Endothelial cell (in vitro differentiated cells): ENCODE data around the gene PRKCA. TPM values are rescaled to one million over a fixed set of nuclear protein-coding genes. Genes with fewer than 3 reads are reported as not detected.
"Not testable (repeated sequence)": the region's sequence is repeated elsewhere in the genome, so short reads cannot be mapped to it uniquely, and the experiment has no call there.

Experiments
- DNase-seq: peaks from one replicate; pipeline ENCODE4 v3.0.0; 2021; ENCODE audit warnings: low spot score
- H3K27ac Mint-ChIP-seq: one replicate; pipeline ENCODE4 v1.8.0; 2021; ENCODE audit warnings: mixed read lengths, inconsistent platforms; ENCODE audit not compliant: unreplicated experiment
- H3K27me3 Mint-ChIP-seq: one replicate; pipeline ENCODE4 v1.8.0; 2021; ENCODE audit warnings: mild to moderate bottlenecking, moderate library complexity, mixed read lengths, inconsistent platforms; ENCODE audit not compliant: unreplicated experiment
- H3K36me3 Mint-ChIP-seq: one replicate; pipeline ENCODE4 v1.8.0; 2021; ENCODE audit warnings: mild to moderate bottlenecking, low read depth, mixed read lengths, inconsistent platforms; ENCODE audit not compliant: unreplicated experiment
- H3K4me1 Mint-ChIP-seq: one replicate; pipeline ENCODE4 v1.8.0; 2021; ENCODE audit warnings: mild to moderate bottlenecking, mixed read lengths, inconsistent platforms; ENCODE audit not compliant: unreplicated experiment
- H3K4me3 Mint-ChIP-seq: one replicate; pipeline ENCODE4 v1.8.0; 2021; ENCODE audit warnings: mild to moderate bottlenecking, mixed read lengths, inconsistent platforms; ENCODE audit not compliant: unreplicated experiment
- H3K9me3 Mint-ChIP-seq: one replicate; pipeline ENCODE4 v1.8.0; 2021; ENCODE audit warnings: mixed read lengths, inconsistent platforms; ENCODE audit not compliant: unreplicated experiment
- total RNA-seq: library from RNA; stranded (reverse); fragmentation: NEBNext Ultra II Directional; extraction: Animal tissue kit (Norgen Biotek cat#: 25700); gene quantifications from one replicate; pipeline ENCODE4 v1.2.1, GENCODE V29; 2021; ENCODE audit not compliant: unreplicated experiment
- TF ChIP-seq, protein P1 (sequence below): fragments of 200-600 bp; sonication (generic); IDR thresholded peaks from one replicate; pipeline ENCODE4 v1.5.0; 2021; ENCODE audit warnings: antibody characterized with exemption; ENCODE audit not compliant: unreplicated experiment

Gene PRKCA
- total RNA-seq, 1 donor from 2014 or later: 2.1 TPM

- Mint-ChIP-seq H3K36me3 (no peaks in the 10 kb centered on the region), H3K9me3 (no peaks in the 10 kb centered on the region), H3K27me3 (peaks cover 10% of the 10 kb centered on the region), H3K4me1 (no peaks in the 10 kb centered on the region), H3K27ac (no peak overlapping the region), H3K4me3 (no peak overlapping the region)
- TF ChIP-seq, protein P1, sequence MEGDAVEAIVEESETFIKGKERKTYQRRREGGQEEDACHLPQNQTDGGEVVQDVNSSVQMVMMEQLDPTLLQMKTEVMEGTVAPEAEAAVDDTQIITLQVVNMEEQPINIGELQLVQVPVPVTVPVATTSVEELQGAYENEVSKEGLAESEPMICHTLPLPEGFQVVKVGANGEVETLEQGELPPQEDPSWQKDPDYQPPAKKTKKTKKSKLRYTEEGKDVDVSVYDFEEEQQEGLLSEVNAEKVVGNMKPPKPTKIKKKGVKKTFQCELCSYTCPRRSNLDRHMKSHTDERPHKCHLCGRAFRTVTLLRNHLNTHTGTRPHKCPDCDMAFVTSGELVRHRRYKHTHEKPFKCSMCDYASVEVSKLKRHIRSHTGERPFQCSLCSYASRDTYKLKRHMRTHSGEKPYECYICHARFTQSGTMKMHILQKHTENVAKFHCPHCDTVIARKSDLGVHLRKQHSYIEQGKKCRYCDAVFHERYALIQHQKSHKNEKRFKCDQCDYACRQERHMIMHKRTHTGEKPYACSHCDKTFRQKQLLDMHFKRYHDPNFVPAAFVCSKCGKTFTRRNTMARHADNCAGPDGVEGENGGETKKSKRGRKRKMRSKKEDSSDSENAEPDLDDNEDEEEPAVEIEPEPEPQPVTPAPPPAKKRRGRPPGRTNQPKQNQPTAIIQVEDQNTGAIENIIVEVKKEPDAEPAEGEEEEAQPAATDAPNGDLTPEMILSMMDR: no peak
- DNase-seq: no peak
These were observed 422.3 kb downstream of the PRKCA start for GRCh38 chr17:66724581-66725341.

GRCh38 chr17:66725438-66725837, 423.0 kb downstream of the PRKCA start:
- DNase-seq, H3K4me3 Mint-ChIP-seq, H3K27me3 Mint-ChIP-seq, H3K27ac Mint-ChIP-seq, H3K36me3 Mint-ChIP-seq, H3K4me1 Mint-ChIP-seq, H3K9me3 Mint-ChIP-seq: not testable (repeated sequence)

DNA sequence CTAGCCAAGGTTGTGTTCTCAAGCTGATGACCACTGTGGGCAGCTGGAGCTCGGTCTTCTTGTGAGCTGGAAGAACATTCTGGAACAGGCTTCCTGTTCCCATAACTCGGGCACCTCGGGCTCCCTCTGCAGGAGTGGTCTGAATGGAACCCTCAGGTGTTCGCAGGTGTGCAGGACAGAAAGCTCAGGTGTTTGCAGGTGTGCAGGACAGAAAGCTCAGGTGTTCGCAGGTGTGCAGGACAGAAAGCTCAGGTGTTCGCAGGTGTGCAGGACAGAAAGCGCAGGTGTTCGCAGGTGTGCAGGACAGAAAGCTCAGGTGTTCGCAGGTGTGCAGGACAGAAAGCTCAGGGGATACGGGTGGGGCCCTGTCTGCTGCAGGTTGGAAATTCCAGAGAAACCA, 423.5 kb downstream of the PRKCA start:
- no peak overlapping the region for H3K4me3 Mint-ChIP-seq
- peaks cover 10% of the 10 kb centered on the region for H3K27me3 Mint-ChIP-seq
- no peaks in the 10 kb centered on the region for H3K36me3 Mint-ChIP-seq
- no peaks in the 10 kb centered on the region for H3K9me3 Mint-ChIP-seq
- TF ChIP-seq, protein P1: no peak
- H3K27ac Mint-ChIP-seq: no peak overlapping the region
- no peak for DNase-seq
- no peaks in the 10 kb centered on the region for H3K4me1 Mint-ChIP-seq

DNA sequence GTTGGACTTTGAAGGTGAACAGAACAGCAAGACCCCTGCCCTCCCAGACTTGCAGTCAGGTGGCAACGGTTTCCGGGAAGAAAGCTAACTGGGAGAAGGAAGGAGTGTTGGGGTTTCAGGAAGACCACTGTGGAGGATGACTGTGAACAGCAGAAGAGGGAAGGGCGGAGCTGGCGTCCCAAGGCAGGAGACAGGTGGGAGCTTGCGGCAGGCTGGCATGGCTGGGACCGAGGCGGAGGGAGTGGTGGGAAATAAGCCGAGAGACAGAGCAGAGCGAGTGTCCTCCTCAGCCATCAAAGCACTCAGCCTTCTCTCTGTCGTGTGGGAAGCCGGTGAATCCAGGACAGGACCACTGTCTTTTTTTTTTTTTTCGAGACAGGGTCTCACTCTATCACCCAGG, 424.0 kb downstream of the PRKCA start:
- H3K9me3 Mint-ChIP-seq: no peaks in the 10 kb centered on the region
- peaks cover 10% of the 10 kb centered on the region for H3K27me3 Mint-ChIP-seq

GRCh38 chr17:66726846-66727245, 424.4 kb downstream of the PRKCA start:
- no peak for DNase-seq
- TF ChIP-seq, protein P1: no peak
- H3K4me3 Mint-ChIP-seq: no peak overlapping the region
- no peaks in the 10 kb centered on the region for H3K9me3 Mint-ChIP-seq
- no peaks in the 10 kb centered on the region for H3K36me3 Mint-ChIP-seq
- H3K4me1 Mint-ChIP-seq: no peaks in the 10 kb centered on the region
- no peak overlapping the region for H3K27ac Mint-ChIP-seq
- peaks cover 10% of the 10 kb centered on the region for H3K27me3 Mint-ChIP-seq

More for the DNA sequence above, 424.0 kb downstream of the PRKCA start:
- TF ChIP-seq, protein P1: no peak
- no peak for DNase-seq
- no peaks in the 10 kb centered on the region for H3K36me3 Mint-ChIP-seq
- no peaks in the 10 kb centered on the region for H3K4me1 Mint-ChIP-seq
- no peak overlapping the region for H3K27ac Mint-ChIP-seq
- no peak overlapping the region for H3K4me3 Mint-ChIP-seq
